ENCODE data around the gene DNAJC8. TPM values are rescaled to one million over a fixed set of nuclear protein-coding genes. Genes with fewer than 3 reads are reported as not detected.

The DNAJC8 gene
- total and polyA plus RNA-seq, 10 of the 15 experiments (the other 5 are each of a cell fraction or from before 2014, with no cell fraction given): 91.2 to 296 (median 152) TPM

DNA sequence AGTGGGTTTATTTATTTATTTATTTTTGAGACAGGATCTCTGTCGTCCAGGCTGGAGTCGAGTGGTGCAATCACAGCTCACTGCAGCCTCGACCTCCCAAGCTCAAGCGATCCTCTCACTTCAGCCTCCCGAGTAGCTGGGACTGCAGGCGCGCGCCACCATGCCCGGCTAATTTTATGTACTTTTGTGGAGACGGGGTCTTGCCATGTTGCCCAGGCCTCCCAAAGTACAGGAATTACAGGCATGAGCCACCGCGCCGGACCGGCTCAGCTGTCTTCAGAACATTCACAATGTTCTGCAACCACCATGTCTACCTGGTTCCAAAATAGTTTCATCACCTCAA lies 406 bp upstream of the DNAJC8 start (continued):
- no peak for TF ChIP-seq PAX8 (IDR thresholded peaks at IDR 0.05)
- TF ChIP-seq FOXM1 (IDR thresholded peaks at IDR 0.05; ENCODE audit: low read depth, low read length): no peak
- TF ChIP-seq BMI1 (IDR thresholded peaks at IDR 0.05; ENCODE audit: borderline replicate concordance): no peak
- TF ChIP-seq SMC3 (IDR thresholded peaks at IDR 0.05; ENCODE audit: borderline replicate concordance, low read length): no peak
- TF ChIP-seq ZSCAN29 (IDR thresholded peaks at IDR 0.05): no peak
- TF ChIP-seq FOS (IDR thresholded peaks at IDR 0.05; ENCODE audit: borderline replicate concordance, extremely low read depth, insufficient read length): no peak

DNA sequence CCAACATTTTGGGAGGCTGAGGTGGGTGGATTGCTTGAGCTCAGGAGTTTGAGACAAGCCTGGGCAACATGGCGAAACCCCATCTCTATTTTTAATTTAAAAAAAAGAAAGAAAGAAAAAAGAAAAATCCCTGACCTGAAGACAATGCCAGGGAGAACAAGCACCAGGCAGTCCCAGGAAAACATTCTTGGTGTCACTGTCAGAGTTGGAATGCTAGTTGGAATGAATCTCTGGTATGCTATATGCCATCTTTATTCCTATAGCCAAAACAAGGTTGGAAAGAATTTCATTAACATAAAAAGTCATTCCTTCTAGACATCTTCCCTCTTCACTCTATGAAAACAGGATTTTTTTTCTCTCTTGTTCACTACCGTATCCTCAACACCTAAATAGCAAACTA lies 2.8 kb downstream of the DNAJC8 start:
- DNase-seq (ENCODE audit: low read depth, low spot score) (no peak), ATAC-seq (no peak), FAIRE-seq (no peak)
- Histone ChIP-seq H3K36me3 (ENCODE audit: control insufficient read depth in 2 of 2, insufficient read depth in 2 of 2, low read length in 1 of 2) (peaks cover 0 to 17% of the 10 kb centered on the region in 2 experiments; a peak in 2 of 4 replicates), H3K4me3 (no peak overlapping the region), H3K9ac (ENCODE audit: control insufficient read depth, insufficient read depth, low read length) (no peak overlapping the region), H3K9me3 (replicated peaks; ENCODE audit: control insufficient read depth, insufficient read depth, low read length) (no peaks in the 10 kb centered on the region), H2AFZ (ENCODE audit: control insufficient read depth, low read depth, low read length) (no peak overlapping the region), H3K27me3 (replicated peaks in 1 of 2; ENCODE audit: control insufficient read depth in 2 of 2, insufficient read depth in 2 of 2, low read length in 1 of 2) (no peaks in the 10 kb centered on the region), H4K20me1 (ENCODE audit: control insufficient read depth, insufficient read depth) (no peaks in the 10 kb centered on the region), H3K79me2 (ENCODE audit: control insufficient read depth, insufficient read depth, low read length) (peaks cover 31% of the 10 kb centered on the region), H3K4me2 (ENCODE audit: control insufficient read depth, insufficient read depth) (no peak overlapping the region), H3K4me1 (ENCODE audit: control insufficient read depth, insufficient read depth, low read length) (no peaks in the 10 kb centered on the region), H3K27ac (ENCODE audit: control insufficient read depth, insufficient read depth) (no peak overlapping the region)
- in situ Hi-C loops (cut with MboI): no loop called here
- ChIA-PET SMC1A (ENCODE audit: uncharacterized antibody, unreplicated experiment) (interaction anchor here (1.5 kb wide), 1 partner anchor 16 kb away, joined by 4 read pairs; no protein-coding TSS in a partner anchor), CTCF (interaction anchor here (2.6 kb wide), 1 partner anchor 19 kb away, joined by 7 read pairs; no protein-coding TSS in a partner anchor), RAD21 (ENCODE audit: unreplicated experiment) (no interaction called here), POLR2A (no interaction called here)
- BruUV-seq (replicated peaks): no TSS peak
- 57% methylated on average over 2 of the region's 2 CpGs for WGBS (ENCODE audit: insufficient coverage, insufficient replicate concordance, low lambda C conversion rate, missing lambda C conversion rate)
- intact Hi-C loops (cut with micrococcal nuclease; ENCODE audit: unreplicated experiment): no loop called here
- no peak for TF ChIP-seq NFXL1 (IDR thresholded peaks at IDR 0.05; ENCODE audit: borderline replicate concordance)
- TF ChIP-seq HDAC2 (IDR thresholded peaks at IDR 0.05): no peak
- TF ChIP-seq, protein P1, sequence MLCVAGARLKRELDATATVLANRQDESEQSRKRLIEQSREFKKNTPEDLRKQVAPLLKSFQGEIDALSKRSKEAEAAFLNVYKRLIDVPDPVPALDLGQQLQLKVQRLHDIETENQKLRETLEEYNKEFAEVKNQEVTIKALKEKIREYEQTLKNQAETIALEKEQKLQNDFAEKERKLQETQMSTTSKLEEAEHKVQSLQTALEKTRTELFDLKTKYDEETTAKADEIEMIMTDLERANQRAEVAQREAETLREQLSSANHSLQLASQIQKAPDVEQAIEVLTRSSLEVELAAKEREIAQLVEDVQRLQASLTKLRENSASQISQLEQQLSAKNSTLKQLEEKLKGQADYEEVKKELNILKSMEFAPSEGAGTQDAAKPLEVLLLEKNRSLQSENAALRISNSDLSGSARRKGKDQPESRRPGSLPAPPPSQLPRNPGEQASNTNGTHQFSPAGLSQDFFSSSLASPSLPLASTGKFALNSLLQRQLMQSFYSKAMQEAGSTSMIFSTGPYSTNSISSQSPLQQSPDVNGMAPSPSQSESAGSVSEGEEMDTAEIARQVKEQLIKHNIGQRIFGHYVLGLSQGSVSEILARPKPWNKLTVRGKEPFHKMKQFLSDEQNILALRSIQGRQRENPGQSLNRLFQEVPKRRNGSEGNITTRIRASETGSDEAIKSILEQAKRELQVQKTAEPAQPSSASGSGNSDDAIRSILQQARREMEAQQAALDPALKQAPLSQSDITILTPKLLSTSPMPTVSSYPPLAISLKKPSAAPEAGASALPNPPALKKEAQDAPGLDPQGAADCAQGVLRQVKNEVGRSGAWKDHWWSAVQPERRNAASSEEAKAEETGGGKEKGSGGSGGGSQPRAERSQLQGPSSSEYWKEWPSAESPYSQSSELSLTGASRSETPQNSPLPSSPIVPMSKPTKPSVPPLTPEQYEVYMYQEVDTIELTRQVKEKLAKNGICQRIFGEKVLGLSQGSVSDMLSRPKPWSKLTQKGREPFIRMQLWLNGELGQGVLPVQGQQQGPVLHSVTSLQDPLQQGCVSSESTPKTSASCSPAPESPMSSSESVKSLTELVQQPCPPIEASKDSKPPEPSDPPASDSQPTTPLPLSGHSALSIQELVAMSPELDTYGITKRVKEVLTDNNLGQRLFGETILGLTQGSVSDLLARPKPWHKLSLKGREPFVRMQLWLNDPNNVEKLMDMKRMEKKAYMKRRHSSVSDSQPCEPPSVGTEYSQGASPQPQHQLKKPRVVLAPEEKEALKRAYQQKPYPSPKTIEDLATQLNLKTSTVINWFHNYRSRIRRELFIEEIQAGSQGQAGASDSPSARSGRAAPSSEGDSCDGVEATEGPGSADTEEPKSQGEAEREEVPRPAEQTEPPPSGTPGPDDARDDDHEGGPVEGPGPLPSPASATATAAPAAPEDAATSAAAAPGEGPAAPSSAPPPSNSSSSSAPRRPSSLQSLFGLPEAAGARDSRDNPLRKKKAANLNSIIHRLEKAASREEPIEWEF (IDR thresholded peaks at IDR 0.05; ENCODE audit: insufficient replicate concordance, low read depth, low read length): no peak
- TF ChIP-seq, protein P2, sequence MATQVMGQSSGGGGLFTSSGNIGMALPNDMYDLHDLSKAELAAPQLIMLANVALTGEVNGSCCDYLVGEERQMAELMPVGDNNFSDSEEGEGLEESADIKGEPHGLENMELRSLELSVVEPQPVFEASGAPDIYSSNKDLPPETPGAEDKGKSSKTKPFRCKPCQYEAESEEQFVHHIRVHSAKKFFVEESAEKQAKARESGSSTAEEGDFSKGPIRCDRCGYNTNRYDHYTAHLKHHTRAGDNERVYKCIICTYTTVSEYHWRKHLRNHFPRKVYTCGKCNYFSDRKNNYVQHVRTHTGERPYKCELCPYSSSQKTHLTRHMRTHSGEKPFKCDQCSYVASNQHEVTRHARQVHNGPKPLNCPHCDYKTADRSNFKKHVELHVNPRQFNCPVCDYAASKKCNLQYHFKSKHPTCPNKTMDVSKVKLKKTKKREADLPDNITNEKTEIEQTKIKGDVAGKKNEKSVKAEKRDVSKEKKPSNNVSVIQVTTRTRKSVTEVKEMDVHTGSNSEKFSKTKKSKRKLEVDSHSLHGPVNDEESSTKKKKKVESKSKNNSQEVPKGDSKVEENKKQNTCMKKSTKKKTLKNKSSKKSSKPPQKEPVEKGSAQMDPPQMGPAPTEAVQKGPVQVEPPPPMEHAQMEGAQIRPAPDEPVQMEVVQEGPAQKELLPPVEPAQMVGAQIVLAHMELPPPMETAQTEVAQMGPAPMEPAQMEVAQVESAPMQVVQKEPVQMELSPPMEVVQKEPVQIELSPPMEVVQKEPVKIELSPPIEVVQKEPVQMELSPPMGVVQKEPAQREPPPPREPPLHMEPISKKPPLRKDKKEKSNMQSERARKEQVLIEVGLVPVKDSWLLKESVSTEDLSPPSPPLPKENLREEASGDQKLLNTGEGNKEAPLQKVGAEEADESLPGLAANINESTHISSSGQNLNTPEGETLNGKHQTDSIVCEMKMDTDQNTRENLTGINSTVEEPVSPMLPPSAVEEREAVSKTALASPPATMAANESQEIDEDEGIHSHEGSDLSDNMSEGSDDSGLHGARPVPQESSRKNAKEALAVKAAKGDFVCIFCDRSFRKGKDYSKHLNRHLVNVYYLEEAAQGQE (IDR thresholded peaks at IDR 0.05; ENCODE audit: low read depth, low read length): no peak
- no peak for TF ChIP-seq CREM (IDR thresholded peaks at IDR 0.05; ENCODE audit: low read depth)
- TF ChIP-seq STAT3 (IDR thresholded peaks at IDR 0.05; ENCODE audit: low read depth, low read length): no peak

Data from GM12878 (cell line).